H4 (cell line): Measurements from ENCODE around the gene MRPL4. TPM values are rescaled to one million over a fixed set of nuclear protein-coding genes. Genes with fewer than 3 reads are reported as not detected.

ENCODE experiments used
- DNase-seq: peaks from one replicate; pipeline ENCODE4 v3.0.0-alpha.2; 2015; ENCODE audit warnings: low spot score
- total RNA-seq: library from RNA; depleted of rRNA; stranded (reverse); fragments of >200 nt; shearing (Covaris generic); gene quantifications from 2 replicates; pipeline ENCODE4 v1.2.3, GENCODE V29; 2014

MRPL4 gene
- total RNA-seq, 1 experiment from 2014 or later, result 54.6 TPM

DNA sequence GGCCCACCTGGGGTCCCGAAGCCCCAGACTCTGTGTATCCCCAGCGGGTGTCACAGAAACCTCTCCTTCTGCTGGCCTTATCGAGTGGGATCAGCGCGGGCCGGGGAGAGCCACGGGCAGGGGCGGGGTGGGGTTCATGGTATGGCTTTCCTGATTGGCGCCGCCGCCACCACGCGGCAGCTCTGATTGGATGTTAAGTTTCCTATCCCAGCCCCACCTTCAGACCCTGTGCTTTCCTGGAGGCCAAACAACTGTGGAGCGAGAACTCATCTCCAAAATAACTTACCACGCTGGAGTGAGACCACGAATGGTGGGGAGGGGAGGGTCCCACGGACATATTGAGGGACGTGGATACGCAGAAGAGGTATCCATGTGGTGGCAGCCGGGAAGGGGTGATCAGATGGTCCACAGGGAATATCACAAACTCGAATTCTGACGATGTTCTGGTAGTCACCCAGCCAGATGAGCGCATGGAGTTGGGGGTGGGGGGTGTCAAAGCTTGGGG, 36.7 kb downstream of the MRPL4 start:
- DNase-seq, result no peak

DNA sequence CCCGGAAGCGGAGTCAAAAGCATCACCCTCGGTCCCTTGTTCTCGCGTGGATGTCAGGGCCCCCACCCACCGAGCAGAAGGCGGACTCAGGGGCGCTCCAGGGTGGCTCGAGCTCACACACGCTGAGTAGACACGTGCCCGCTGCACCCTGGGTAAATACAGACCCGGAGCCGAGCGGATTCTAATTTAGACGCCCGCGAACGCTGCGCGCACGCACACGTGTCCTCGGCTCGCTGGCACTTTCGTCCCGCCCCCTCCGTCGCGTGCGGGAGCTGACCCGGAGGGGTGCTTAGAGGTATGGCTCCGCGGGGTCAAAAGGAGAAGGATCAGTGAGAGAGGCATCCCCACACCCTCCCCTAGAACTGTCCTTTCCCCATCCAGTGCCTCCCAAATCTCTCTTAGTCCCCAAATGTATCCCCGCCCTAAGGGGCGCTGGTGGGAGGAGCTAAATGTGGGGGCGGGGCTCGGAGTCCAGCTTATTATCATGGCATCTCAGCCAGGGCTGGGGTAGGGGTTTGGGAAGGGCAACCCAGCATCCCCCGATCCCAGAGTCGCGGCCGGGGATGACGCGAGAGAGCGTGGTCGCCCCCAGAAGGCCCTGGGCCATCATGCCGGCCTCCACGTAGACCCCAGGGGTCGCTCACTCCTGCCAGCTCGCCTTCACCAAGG, 37.3 kb downstream of the MRPL4 start:
- no peak for DNase-seq

DNA sequence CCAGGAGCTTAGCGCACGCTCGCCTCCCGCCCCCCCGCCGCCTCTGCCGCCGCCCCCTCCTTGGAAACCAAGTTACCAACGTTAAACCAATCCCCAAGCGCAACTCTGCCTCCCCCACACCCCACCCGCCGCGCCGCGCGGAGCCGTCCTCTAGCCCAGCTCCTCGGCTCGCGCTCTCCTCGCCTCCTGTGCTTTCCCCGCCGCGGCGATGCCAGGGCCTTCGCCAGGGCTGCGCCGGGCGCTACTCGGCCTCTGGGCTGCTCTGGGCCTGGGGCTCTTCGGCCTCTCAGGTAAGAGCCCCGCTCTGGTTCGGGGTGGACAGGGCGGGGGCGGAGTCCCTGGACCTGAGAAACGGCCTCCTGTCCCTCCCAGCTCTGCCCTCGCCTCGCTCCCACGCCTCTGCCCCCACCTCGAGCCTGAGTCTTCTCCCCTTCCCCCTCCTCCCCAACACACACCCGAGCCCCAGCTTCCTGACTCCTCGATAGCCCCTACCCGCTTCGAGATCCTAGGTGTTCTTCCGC, 37.9 kb downstream of the MRPL4 start, which contains the start of gene ICAM5:
Gene ICAM5 (plus strand): TSS at position 117 of the 521 bp plus-strand sequence. CDS start 92 bp downstream, at position 209.
- no peak for DNase-seq

DNA sequence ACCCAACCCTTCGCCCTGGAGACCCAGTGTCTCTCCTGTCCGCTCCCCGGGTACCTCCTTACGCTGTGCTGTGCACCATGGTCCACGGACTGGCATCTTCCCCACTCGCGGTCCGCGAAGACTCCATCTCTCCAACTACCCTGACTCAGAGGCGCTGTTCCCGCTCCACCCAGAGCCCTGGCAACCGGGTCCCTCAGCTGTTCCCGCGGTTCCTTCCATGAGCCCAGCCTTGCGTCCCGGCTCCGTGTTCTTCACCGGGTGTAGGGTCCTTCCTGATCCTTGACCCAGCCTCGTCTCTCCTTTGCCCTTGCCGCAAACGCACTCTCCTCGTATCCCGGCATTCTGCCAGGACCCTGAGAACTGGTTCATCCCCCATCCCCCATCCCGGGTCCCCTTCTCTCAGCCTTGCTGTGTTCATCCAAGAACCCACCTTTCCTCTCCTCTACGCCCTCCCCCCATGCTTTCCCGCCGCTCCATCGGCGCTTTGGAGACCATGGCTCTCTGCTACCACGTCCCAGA, 38.4 kb downstream of the MRPL4 start:
- no peak for DNase-seq

DNA sequence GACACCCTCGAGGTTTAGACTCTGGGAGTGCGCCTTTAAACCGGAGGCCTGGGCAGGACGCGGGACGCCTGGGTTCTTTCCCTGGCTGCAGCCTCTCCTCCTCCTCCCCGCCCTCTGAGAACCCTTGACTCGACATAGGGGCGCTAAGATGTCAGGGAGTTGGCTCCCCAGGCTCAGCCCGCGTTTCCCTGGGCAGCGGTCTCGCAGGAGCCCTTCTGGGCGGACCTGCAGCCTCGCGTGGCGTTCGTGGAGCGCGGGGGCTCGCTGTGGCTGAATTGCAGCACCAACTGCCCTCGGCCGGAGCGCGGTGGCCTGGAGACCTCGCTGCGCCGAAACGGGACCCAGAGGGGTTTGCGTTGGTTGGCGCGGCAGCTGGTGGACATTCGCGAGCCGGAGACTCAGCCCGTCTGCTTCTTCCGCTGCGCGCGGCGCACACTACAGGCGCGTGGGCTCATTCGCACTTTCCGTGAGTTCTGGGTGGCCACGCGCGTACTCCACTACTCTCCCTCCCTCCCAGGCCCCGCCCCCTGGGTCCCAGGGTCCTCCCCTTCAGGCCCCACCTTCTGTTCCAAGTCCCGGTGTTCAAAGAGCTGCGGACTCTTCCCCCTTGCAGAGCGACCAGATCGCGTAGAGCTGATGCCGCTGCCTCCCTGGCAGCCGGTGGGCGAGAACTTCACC, 39.0 kb downstream of the MRPL4 start:
- no peak for DNase-seq

DNA sequence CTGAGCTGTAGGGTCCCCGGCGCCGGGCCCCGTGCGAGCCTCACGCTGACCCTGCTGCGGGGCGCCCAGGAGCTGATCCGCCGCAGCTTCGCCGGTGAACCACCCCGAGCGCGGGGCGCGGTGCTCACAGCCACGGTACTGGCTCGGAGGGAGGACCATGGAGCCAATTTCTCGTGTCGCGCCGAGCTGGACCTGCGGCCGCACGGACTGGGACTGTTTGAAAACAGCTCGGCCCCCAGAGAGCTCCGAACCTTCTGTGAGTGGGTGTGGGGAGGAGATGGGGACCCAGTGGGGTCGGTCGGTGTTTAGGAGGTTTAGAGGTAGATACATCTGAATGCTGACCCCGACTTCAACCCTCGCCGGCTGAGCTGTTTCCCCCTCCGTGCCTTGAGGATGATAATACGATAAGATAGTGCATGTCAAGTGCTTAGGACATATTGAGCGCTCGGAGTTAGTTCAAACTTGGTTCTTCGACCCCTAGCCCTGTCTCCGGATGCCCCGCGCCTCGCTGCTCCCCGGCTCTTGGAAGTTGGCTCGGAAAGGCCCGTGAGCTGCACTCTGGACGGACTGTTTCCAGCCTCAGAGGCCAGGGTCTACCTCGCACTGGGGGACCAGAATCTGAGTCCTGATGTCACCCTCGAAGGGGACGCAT, 39.7 kb downstream of the MRPL4 start:
- DNase-seq, result no peak

DNA sequence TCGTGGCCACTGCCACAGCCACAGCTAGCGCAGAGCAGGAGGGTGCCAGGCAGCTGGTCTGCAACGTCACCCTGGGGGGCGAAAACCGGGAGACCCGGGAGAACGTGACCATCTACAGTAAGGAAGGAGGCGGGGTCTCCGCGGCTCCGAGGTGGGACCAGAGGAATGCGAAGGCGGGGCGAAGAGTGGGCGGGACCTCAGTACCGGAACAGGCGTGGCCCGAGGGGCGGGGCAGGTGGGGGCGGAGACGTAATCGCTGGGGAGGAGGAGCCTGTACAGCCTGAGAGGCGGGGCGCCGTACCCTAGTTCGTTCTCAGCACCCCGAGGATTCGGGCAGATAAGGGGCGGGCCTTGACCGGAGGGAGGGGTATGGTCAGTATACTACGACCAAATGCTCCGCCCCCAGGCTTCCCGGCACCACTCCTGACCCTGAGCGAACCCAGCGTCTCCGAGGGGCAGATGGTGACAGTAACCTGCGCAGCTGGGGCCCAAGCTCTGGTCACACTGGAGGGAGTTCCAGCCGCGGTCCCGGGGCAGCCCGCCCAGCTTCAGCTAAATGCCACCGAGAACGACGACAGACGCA, 40.3 kb downstream of the MRPL4 start:
- no peak for DNase-seq

DNA sequence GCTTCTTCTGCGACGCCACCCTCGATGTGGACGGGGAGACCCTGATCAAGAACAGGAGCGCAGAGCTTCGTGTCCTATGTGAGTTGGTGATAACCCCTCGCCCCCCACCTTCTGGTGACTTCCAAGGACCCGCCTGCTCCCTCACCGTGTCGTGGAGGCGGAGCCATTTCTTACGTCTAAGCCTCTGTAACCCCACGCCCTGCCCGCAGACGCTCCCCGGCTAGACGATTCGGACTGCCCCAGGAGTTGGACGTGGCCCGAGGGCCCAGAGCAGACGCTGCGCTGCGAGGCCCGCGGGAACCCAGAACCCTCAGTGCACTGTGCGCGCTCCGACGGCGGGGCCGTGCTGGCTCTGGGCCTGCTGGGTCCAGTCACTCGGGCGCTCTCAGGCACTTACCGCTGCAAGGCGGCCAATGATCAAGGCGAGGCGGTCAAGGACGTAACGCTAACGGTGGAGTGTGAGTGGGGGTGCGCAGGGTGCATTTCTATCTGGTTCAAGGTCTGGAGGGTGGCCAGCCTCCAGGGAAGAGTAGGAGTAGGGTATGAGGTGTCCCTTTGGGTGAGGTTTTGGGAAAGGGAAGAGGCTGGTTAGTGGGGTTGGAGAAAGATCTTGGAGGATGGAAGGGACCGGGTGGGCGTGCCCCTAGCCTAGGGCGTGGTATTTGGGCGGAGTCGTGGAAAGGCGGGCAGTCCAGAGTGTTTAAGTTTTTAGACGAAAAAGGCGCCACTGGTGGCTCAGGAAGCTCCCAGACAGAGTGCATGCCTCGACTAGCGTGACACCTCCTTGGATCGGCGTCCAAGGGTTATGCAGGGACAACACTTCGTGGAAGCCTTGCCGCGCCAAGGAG, 41.0 kb downstream of the MRPL4 start:
- DNase-seq, result no peak

DNA sequence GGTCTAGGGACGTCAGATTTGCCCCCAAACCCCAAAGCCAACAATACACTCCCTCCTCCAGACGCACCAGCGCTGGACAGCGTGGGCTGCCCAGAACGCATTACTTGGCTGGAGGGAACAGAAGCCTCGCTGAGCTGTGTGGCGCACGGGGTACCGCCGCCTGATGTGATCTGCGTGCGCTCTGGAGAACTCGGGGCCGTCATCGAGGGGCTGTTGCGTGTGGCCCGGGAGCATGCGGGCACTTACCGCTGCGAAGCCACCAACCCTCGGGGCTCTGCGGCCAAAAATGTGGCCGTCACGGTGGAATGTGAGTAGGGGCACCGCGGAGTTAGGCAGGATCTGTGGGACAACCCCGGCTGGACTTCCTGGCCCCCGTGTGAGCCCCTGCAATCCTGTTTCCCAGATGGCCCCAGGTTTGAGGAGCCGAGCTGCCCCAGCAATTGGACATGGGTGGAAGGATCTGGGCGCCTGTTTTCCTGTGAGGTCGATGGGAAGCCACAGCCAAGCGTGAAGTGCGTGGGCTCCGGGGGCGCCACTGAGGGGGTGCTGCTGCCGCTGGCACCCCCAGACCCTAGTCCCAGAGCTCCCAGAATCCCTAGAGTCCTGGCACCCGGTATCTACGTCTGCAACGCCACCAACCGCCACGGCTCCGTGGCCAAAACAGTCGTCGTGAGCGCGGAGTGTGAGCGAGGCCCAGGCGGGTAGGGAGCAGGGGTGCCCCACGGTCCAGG, 41.8 kb downstream of the MRPL4 start:
- DNase-seq, result no peak

DNA sequence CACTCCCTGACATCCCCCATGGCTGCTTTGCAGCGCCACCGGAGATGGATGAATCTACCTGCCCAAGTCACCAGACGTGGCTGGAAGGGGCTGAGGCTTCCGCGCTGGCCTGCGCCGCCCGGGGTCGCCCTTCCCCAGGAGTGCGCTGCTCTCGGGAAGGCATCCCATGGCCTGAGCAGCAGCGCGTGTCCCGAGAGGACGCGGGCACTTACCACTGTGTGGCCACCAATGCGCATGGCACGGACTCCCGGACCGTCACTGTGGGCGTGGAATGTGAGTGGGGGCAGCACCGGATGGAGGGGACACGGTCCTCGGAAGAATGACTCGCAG, 42.3 kb downstream of the MRPL4 start:
- no peak for DNase-seq

DNA sequence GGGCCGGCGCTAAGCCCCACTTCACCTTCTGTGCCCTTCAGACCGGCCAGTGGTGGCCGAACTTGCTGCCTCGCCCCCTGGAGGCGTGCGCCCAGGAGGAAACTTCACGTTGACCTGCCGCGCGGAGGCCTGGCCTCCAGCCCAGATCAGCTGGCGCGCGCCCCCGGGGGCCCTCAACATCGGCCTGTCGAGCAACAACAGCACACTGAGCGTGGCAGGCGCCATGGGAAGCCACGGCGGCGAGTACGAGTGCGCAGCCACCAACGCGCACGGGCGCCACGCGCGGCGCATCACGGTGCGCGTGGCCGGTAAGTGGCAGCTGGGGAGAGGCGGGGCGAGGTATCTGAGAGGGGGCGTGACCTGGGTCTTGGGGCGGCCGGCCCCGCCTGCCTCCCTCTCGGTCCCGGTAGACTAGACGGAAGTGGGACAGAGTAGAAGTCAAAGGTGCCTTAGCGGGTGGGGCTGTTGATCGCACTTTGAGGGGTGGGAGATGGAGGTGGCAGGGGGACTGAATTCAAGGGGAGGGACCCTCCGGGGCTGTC, 43.4 kb downstream of the MRPL4 start:
- DNase-seq, result no peak

DNA sequence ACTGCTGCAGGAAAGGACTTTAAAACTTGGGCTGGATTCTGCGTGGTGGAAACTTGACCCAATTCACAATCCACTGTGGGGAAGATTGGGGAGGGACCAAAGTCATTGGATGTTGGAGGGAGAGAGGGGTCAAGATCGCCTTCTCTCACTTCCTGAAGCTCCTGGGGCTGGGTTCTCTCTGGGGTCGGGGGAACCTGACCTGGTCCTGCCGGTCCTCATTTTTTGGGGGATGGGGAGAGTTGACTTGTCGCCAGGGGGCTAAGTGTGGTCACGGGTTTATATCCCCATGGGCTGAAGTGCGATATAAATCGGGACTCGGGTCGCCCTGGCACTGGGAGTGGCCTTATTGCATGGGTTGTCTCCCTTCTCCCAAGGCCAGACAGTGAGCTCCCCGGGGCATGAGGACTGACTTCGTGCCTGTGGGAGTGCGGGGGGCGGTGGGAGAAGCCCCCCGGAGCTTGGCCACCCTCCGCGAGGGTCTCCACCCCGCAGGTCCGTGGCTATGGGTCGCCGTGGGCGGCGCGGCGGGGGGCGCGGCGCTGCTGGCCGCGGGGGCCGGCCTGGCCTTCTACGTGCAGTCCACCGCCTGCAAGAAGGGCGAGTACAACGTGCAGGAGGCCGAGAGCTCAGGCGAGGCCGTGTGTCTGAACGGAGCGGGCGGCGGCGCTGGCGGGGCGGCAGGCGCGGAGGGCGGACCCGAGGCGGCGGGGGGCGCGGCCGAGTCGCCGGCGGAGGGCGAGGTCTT, 44.0 kb downstream of the MRPL4 start:
- no peak for DNase-seq

DNA sequence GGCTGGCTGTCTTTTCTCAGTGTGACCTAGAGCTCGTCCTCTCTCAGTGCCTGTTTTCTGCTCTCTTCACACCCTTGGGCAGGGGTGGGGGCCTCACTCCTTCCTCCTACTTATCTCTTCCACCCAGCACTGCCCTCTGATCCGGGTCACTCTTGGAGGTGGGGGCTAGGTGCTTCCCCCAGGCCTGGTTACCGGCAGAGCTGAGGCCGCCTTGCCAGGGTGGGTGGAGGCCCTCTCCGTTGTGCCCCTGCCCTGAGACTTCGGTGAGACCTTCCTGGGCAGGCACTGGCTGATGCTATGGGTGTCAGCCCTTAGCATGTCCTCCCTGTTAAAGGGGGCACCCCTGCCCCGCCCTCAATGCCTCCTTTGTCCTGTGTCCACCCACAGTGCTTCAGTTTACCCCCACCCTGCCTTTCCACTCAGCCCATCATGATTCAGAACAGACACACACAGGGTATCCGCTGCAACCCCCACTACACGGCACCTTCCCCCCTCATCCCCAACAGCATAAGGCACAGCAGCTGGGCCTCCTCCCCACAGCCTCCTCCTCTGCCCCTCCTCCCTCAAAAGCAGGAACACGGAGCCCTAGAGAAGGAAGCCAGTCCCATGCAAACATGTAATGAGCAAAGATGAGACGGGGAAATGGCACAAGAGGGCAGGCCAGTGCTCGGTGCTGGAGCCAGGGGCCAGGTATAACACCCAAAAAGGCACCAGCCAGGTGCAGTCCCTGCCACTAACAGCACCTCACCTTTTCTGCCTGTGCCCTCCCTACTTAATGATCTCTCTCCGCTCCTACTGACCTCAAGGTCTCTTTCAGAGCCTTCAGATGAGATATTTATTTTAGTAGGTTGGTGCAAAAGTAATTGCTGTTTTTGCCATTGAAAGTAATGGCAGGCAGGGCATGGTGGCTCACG, 47.8 kb downstream of the MRPL4 start:
- DNase-seq, result no peak

DNA sequence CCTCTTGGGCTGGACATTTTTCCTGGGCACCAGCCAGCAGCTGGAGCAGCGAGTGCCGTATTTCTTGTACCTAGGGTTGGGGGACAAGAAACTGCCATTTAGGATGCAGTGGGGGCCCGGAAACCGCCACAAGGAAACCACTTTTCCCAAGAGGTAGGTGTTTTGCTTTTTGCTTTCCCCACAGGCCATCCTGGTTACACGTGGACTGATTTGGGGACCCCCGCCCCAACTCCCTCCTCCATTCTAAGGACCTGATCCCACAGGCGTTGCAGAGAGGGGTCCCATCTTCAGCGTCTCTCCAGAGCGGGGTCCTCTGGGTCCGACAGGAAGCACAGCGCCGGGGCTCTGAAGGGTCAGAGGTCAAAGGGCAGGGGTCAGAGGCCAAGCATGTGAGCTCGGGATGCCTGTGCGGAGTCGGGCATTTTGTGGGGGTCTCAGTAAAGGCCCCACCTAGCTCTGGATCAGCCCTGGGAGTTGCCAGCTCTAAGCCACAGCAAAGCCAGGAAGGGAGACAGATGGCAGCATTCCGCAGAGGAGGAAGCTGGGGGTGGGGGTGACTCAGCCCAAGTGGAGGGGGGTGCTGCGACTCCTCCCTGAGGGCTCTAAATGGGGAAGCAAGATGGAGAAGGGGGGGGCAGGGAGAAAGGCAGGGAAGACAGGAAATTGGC, 53.3 kb downstream of the MRPL4 start:
- no peak for DNase-seq

DNA sequence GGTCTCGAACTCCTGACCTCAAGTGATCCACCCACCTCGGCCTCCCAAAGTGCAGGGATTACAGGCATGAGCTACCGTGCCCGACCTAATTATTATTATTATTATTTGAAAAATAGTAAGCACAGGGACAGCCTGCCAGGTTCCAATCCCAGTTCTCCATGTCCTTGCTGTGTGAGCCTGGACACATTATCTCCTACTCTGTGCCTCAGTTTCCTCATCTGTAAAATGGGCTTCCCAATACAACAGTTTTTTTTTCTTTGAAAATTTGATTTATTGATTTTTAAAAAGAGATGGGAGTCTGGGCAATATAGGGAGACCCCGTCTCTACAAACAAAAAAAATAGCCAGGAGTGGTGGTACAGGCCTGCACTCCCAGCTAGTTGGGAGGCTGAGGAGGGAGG, 54.3 kb downstream of the MRPL4 start:
- no peak for DNase-seq

DNA sequence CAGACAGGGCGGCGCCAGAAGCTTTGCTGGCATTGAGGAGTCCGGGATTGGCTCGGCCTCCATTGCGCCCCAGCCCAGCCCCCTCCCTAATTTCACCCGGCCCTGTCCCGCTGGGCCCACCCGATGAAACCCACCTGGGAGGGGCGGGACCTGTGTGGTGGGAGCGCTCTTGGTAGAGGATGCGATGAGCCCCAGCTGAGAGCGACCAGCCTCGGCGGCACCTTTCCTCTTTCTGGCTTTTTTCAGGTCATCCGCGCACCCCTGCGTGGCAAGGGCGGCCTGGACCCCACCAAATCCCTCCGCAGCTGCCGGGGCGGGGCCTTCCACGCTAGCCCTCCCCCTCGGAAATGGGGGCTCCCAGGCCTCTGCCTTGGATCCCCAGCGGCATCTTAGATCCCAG, 57.4 kb downstream of the MRPL4 start, which contains the start of gene ZGLP1:
Gene ZGLP1 (minus strand): TSS at position 393 of the 400 bp plus-strand sequence.
- DNase-seq, result no peak
